IPS-18c (cell line): Measurements from ENCODE around the gene EGFLAM.
"Not testable (repeated sequence)": the region's sequence is repeated elsewhere in the genome, so short reads cannot be mapped to it uniquely, and the experiment has no call there.

Experiments
- H3K4me3 ChIP-seq: 2 replicates; pipeline ENCODE4 v1.7.0; 2013; ENCODE audit warnings: low read depth, mild to moderate bottlenecking, low read length, moderate library complexity; ENCODE audit not compliant: insufficient read depth
- H3K9me3 ChIP-seq: one replicate; pipeline ENCODE4 v1.6.1; 2013; ENCODE audit warnings: mild to moderate bottlenecking, low read length, moderate library complexity; ENCODE audit not compliant: control insufficient read depth, insufficient read depth

Gene EGFLAM

GRCh38 chr5:38299585-38299984 is 41.2 kb downstream of the EGFLAM start:
- Histone ChIP-seq H3K9me3 (no peaks in the 10 kb centered on the region), H3K4me3 (no peak overlapping the region)

- H3K4me3 ChIP-seq, result no peak overlapping the region
- no peaks in the 10 kb centered on the region for H3K9me3 ChIP-seq
Measured at GRCh38 chr5:38305148-38305547, 46.8 kb downstream of the EGFLAM start.

- no peaks in the 10 kb centered on the region for H3K9me3 ChIP-seq
Measured at GRCh38 chr5:38307845-38308244, 49.5 kb downstream of the EGFLAM start.

GRCh38 chr5:38316544-38317224 is 58.3 kb downstream of the EGFLAM start:
- H3K4me3 ChIP-seq, result no peak overlapping the region
- H3K9me3 ChIP-seq, result no peaks in the 10 kb centered on the region

More at GRCh38 chr5:38307845-38308244, 49.5 kb downstream of the EGFLAM start:
- no peak overlapping the region for H3K4me3 ChIP-seq

- Histone ChIP-seq H3K4me3 (no peak overlapping the region), H3K9me3 (no peaks in the 10 kb centered on the region)
Measured at GRCh38 chr5:38317868-38318267, 59.5 kb downstream of the EGFLAM start.

- H3K9me3 ChIP-seq, result no peaks in the 10 kb centered on the region
- H3K4me3 ChIP-seq, result no peak overlapping the region
Measured at GRCh38 chr5:38319491-38319890, 61.1 kb downstream of the EGFLAM start.

- Histone ChIP-seq H3K9me3 (no peaks in the 10 kb centered on the region), H3K4me3 (no peak overlapping the region)
Measured at GRCh38 chr5:38321978-38322377, 63.6 kb downstream of the EGFLAM start.

GRCh38 chr5:38323645-38324295 is 65.4 kb downstream of the EGFLAM start:
- H3K4me3 ChIP-seq, result no peak overlapping the region
- no peaks in the 10 kb centered on the region for H3K9me3 ChIP-seq

GRCh38 chr5:38329132-38329715 is 70.9 kb downstream of the EGFLAM start:
- Histone ChIP-seq H3K9me3 (no peaks in the 10 kb centered on the region), H3K4me3 (no peak overlapping the region)

- H3K4me3 ChIP-seq, result no peak overlapping the region
- no peaks in the 10 kb centered on the region for H3K9me3 ChIP-seq
Measured at GRCh38 chr5:38330207-38330606, 71.8 kb downstream of the EGFLAM start.

- Histone ChIP-seq H3K9me3 (no peaks in the 10 kb centered on the region), H3K4me3 (no peak overlapping the region)
Measured at GRCh38 chr5:38331831-38332230, 73.5 kb downstream of the EGFLAM start.

GRCh38 chr5:38333181-38333580 is 74.8 kb downstream of the EGFLAM start:
- H3K4me3 ChIP-seq, H3K9me3 ChIP-seq: not testable (repeated sequence)

GRCh38 chr5:38338455-38338854 is 80.1 kb downstream of the EGFLAM start:
- no peaks in the 10 kb centered on the region for H3K9me3 ChIP-seq
- H3K4me3 ChIP-seq, result no peak overlapping the region

- H3K4me3 ChIP-seq, result no peak overlapping the region
- no peaks in the 10 kb centered on the region for H3K9me3 ChIP-seq
Measured at GRCh38 chr5:38339446-38339845, 81.1 kb downstream of the EGFLAM start.

GRCh38 chr5:38341056-38341455 is 82.7 kb downstream of the EGFLAM start:
- H3K9me3 ChIP-seq, result no peaks in the 10 kb centered on the region
- no peak overlapping the region for H3K4me3 ChIP-seq

GRCh38 chr5:38341641-38342040 is 83.3 kb downstream of the EGFLAM start:
- H3K9me3 ChIP-seq, result no peaks in the 10 kb centered on the region
- no peak overlapping the region for H3K4me3 ChIP-seq

- H3K9me3 ChIP-seq, result no peaks in the 10 kb centered on the region
- no peak overlapping the region for H3K4me3 ChIP-seq
Measured at GRCh38 chr5:38342261-38342660, 83.9 kb downstream of the EGFLAM start.

- H3K4me3 ChIP-seq, result no peak overlapping the region
- H3K9me3 ChIP-seq, result no peaks in the 10 kb centered on the region
Measured at GRCh38 chr5:38344891-38345290, 86.5 kb downstream of the EGFLAM start.
